NOMO-1 treated with DMSO at 0.1 percent for 48 hours (cell line): Measurements from ENCODE around the gene SMAGP.

Source experiments
- DNase-seq: peaks from one replicate; lab custom pipeline; 2025; ENCODE audit not compliant: unreplicated experiment; lab: John Stamatoyannopoulos, UW

The SMAGP gene

GRCh38 chr12:51198568-51199365, 71.4 kb downstream of the SMAGP start:
- no peak for DNase-seq

DNA sequence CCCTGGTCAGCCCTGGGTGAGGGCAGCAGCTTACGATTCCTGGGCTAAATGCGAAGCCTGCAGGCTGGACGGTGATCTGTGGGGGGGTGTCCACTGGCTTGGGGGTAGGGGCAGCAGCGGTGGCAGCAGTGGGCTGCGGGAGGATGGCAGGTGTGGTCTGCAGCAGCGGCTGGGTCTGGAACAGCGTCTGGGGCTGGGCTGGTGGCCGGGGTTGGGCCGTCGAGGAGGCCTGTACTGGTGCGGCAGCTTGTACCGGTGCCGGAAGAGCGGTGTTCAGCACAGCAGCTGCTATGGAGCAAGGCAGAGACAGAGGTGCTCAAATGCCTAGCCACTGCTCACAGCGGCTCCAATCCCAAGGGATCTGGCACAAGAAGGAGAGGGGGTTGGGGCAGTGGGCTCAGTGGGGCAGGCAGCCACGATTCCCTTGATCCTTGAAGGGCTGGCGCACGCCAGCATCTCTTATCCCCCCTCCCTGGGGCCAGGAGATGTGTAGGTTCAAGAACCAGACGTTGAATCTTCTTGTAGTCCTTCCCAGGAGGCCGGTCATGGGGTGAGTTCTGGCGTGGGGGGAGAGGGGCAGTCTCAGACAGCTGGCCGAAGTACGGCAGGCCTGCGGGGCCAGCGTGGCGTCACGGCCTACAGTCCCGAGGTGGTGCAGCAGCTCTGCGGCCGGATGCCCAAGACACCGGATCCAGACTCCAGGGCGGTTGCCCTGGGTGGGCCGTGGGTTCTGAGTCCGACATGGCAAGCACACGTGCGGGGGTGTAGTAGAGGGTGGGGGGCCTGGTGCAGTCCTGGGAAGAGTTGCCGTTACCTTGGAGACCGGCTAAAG, 72.3 kb downstream of the SMAGP start:
- DNase-seq: no peak

DNA sequence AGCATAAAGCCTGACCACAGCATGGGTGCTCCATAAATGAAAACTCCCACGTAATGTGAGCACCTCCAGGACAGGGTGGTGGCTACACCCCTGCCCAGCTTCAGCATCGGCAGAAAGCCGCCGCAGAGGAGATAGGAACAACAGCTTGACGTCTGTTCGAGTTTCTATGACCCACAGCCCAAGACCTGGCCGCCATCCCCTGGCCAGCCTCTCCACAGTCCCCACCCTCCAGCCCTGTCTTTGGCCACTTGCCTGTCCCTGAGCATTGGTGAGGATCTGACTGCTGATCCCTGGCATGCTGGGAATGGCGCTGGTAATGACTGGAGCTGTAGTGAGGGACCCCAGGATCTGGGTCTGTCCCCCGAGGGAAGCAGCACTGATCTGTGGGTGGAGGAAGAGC, 73.7 kb downstream of the SMAGP start:
- DNase-seq: no peak

DNA sequence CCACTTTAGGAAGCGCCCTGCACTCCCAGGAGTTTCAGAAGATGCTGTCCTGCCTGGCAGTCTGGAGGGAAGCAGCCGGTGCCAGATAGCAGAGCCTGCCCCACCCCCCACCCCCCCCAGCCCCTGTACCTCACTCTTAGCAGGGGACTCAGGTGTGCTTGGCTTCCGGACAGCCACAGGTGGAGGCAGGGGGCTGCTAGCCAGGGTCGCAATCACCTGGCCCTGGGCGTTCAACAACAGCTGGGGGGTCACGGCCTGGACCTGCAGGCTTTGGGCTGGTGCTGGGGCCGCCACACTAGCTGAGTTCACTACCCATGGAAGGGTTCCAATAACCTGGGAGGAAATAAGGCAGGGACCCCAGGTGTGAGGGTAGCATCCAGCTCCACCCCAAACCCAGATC, 74.4 kb downstream of the SMAGP start:
- DNase-seq: no peak
